Activated CD4-positive, alpha-beta T cell treated with anti-CD3 and anti-CD28 coated beads for 1 hour (primary cell): Measurements from ENCODE around the gene CETN1.

Experiments used
- DNase-seq: peaks from one replicate; pipeline ENCODE4 v3.0.0-alpha.2; 2020

CETN1 gene

GRCh38 chr18:627231-627630 is 47.1 kb downstream of the CETN1 start:
- no peak for DNase-seq

GRCh38 chr18:629269-630150 is 49.3 kb downstream of the CETN1 start:
- DNase-seq = no peak

- DNase-seq = no peak
Observed at GRCh38 chr18:631560-631959, 51.4 kb downstream of the CETN1 start.
